Neural crest cell (in vitro differentiated cells): ENCODE results near the gene DIP2C. TPM values are rescaled to one million over a fixed set of nuclear protein-coding genes. Genes with fewer than 3 reads are reported as not detected.

Experiments used
- DNase-seq: peaks from one replicate; pipeline ENCODE4 v3.0.0; 2021; ENCODE audit warnings: low read depth, mixed read lengths, low spot score
- H3K27ac Mint-ChIP-seq: one replicate; pipeline ENCODE4 v1.8.0; 2021; ENCODE audit warnings: mild to moderate bottlenecking, mixed read lengths; ENCODE audit not compliant: unreplicated experiment
- H3K27me3 Mint-ChIP-seq: 2 replicates; pipeline ENCODE4 v1.8.0; 2021; ENCODE audit warnings: low read depth, mild to moderate bottlenecking, mixed read lengths
- H3K36me3 Mint-ChIP-seq: 2 replicates; pipeline ENCODE4 v1.8.0; 2021; ENCODE audit warnings: low read depth, mild to moderate bottlenecking, mixed read lengths
- H3K4me1 Mint-ChIP-seq: 2 replicates; pipeline ENCODE4 v1.8.0; 2021; ENCODE audit warnings: mixed read lengths
- H3K4me3 Mint-ChIP-seq: one replicate; pipeline ENCODE4 v1.8.0; 2021; ENCODE audit warnings: mild to moderate bottlenecking, mixed read lengths
- H3K9me3 Mint-ChIP-seq: 2 replicates; pipeline ENCODE4 v1.8.0; 2021; ENCODE audit warnings: mixed read lengths
- CTCF ChIP-seq: fragments of 200-600 bp; sonication (generic); conservative IDR thresholded peaks from 2 replicates; pipeline ENCODE4 v1.5.0; 2021; ENCODE audit warnings: antibody characterized with exemption, mild to moderate bottlenecking
- total RNA-seq: library from RNA; stranded (reverse); gene quantifications from 2 replicates; pipeline ENCODE4 v1.2.1, GENCODE V29; 2021

DIP2C gene
- total RNA-seq, 1 donor from 2014 or later = 21.7 TPM

- no peaks in the 10 kb centered on the region for H3K27me3 Mint-ChIP-seq
- H3K36me3 Mint-ChIP-seq = peaks cover 24% of the 10 kb centered on the region
- no peak for TF ChIP-seq CTCF
- DNase-seq = no peak
- no peaks in the 10 kb centered on the region for H3K9me3 Mint-ChIP-seq
- H3K4me1 Mint-ChIP-seq = peaks cover 13% of the 10 kb centered on the region
- no peak overlapping the region for H3K27ac Mint-ChIP-seq
- no peak overlapping the region for H3K4me3 Mint-ChIP-seq
Observed at GRCh38 chr10:377228-377627, 312.2 kb downstream of the DIP2C start.

GRCh38 chr10:375815-376505 is 313.5 kb downstream of the DIP2C start:
- TF ChIP-seq CTCF = no peak
- H3K27me3 Mint-ChIP-seq = no peaks in the 10 kb centered on the region
- H3K4me1 Mint-ChIP-seq = peaks cover 13% of the 10 kb centered on the region
- peaks cover 19% of the 10 kb centered on the region for H3K36me3 Mint-ChIP-seq
- H3K27ac Mint-ChIP-seq = no peak overlapping the region
- no peak for DNase-seq
- no peaks in the 10 kb centered on the region for H3K9me3 Mint-ChIP-seq
- no peak overlapping the region for H3K4me3 Mint-ChIP-seq

- Mint-ChIP-seq H3K9me3 (no peaks in the 10 kb centered on the region), H3K36me3 (peaks cover 19% of the 10 kb centered on the region), H3K27me3 (no peaks in the 10 kb centered on the region), H3K4me1 (peaks cover 19% of the 10 kb centered on the region), H3K27ac (no peak overlapping the region), H3K4me3 (no peak overlapping the region)
- no peak for DNase-seq
- TF ChIP-seq CTCF = no peak
Observed at GRCh38 chr10:374354-374753, 315.1 kb downstream of the DIP2C start.

- no peaks in the 10 kb centered on the region for H3K9me3 Mint-ChIP-seq
- TF ChIP-seq CTCF = no peak
- peaks cover 23% of the 10 kb centered on the region for H3K4me1 Mint-ChIP-seq
- H3K27ac Mint-ChIP-seq = peak overlapping the region; percentile 31
- no peaks in the 10 kb centered on the region for H3K27me3 Mint-ChIP-seq
- H3K36me3 Mint-ChIP-seq = peaks cover 19% of the 10 kb centered on the region
- no peak for DNase-seq
- H3K4me3 Mint-ChIP-seq = no peak overlapping the region
Observed at GRCh38 chr10:373526-374309, 315.8 kb downstream of the DIP2C start.

GRCh38 chr10:373015-373414 is 316.5 kb downstream of the DIP2C start:
- peaks cover 23% of the 10 kb centered on the region for H3K4me1 Mint-ChIP-seq
- no peaks in the 10 kb centered on the region for H3K27me3 Mint-ChIP-seq
- peak overlapping the region; percentile 75 for H3K27ac Mint-ChIP-seq
- peaks cover 12% of the 10 kb centered on the region for H3K36me3 Mint-ChIP-seq
- no peaks in the 10 kb centered on the region for H3K9me3 Mint-ChIP-seq
- no peak for TF ChIP-seq CTCF
- no peak overlapping the region for H3K4me3 Mint-ChIP-seq
- DNase-seq = no peak
